Lower leg skin (tissue), 3 donors: ENCODE data around the gene PLXNA3.

Experiments
- CTCF ChIP-seq, 3 donors: fragments of 450-650 bp; IDR thresholded peaks; one replicate each; pipeline ENCODE4 v1.5.1; 2016; ENCODE audit warnings: antibody characterized with exemption in 3 of 3, mild to moderate bottlenecking in 3 of 3, moderate library complexity in 2 of 3
- POLR2A ChIP-seq, 2 donors: fragments of 450-650 bp; IDR thresholded peaks; one replicate each; pipeline ENCODE4 v1.6.1; 2016 to 2017; ENCODE audit warnings: antibody characterized with exemption in 2 of 2, mild to moderate bottlenecking in 1 of 2, moderate library complexity in 1 of 2

- TF ChIP-seq CTCF (IDR thresholded peaks at IDR 0.05) = no peak
- TF ChIP-seq POLR2A (IDR thresholded peaks at IDR 0.05) = no peak
Observed at GRCh38 chrX:154487518-154488290, 29.6 kb downstream of the PLXNA3 start.
